Measurements from ENCODE around the gene NLRC3. TPM values are rescaled to one million over a fixed set of nuclear protein-coding genes. Genes with fewer than 3 reads are reported as not detected.

Gene NLRC3
- polyA plus RNA-seq, 1 experiment = not detected

DNA sequence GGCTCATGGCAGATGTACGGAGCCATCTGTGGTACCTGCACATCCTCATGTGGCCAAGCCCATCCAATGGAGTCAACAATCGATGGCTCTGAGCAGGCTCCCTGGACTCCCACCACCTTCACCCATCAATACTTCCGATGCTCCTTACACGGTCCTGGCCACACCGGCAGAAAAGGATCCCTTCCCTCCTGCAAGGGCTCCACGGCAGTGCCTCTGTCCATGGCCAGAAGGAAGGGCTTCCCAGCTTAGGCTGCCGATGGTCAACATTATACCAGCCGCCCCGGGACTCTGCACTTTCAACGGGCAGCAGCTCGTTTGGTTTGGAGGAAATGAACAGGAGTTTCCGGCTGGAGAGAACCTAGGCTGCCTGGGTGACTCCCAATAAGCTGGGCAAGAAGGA, 21.0 kb upstream of the NLRC3 start:
- ChIA-PET POLR2A (no interaction called here), CTCF (no interaction called here)
- Histone ChIP-seq H3K4me3 (ENCODE audit: low read depth, low read length) (no peak overlapping the region), H3K9me3 (ENCODE audit: control insufficient read depth, insufficient read depth, low read length) (peaks cover 14% of the 10 kb centered on the region), H3K27me3 (ENCODE audit: control insufficient read depth, insufficient read depth, low read length) (no peaks in the 10 kb centered on the region), H3K27ac (ENCODE audit: low read depth, low read length) (no peak overlapping the region)
- TF ChIP-seq, protein P1, sequence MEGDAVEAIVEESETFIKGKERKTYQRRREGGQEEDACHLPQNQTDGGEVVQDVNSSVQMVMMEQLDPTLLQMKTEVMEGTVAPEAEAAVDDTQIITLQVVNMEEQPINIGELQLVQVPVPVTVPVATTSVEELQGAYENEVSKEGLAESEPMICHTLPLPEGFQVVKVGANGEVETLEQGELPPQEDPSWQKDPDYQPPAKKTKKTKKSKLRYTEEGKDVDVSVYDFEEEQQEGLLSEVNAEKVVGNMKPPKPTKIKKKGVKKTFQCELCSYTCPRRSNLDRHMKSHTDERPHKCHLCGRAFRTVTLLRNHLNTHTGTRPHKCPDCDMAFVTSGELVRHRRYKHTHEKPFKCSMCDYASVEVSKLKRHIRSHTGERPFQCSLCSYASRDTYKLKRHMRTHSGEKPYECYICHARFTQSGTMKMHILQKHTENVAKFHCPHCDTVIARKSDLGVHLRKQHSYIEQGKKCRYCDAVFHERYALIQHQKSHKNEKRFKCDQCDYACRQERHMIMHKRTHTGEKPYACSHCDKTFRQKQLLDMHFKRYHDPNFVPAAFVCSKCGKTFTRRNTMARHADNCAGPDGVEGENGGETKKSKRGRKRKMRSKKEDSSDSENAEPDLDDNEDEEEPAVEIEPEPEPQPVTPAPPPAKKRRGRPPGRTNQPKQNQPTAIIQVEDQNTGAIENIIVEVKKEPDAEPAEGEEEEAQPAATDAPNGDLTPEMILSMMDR (IDR thresholded peaks at IDR 0.05; ENCODE audit: low read depth, low read length) = no peak
- DNase-seq (ENCODE audit: low read depth, low spot score) = no peak

DNA sequence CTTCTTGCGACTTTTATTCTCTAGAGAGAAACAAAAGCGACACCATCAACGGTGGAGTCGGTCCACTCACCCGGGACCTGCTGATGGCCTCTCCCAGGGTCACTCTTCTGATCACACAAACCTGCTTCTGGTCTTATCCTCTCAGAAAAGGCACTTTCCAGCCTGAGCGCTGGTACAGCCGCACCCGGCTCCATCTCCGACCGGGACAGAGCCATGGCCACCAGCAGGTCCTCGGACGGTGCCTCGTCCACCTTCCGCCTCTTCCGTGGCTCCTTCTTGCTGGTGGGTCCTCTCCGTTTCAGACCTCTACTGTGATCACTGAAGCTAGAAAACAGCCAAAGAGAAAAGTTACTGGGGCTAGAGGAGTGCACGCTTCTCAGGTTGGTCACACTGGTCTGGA, 20.5 kb upstream of the NLRC3 start:
- Histone ChIP-seq H3K9me3 (ENCODE audit: control insufficient read depth, insufficient read depth, low read length) (peaks cover 14% of the 10 kb centered on the region), H3K27ac (ENCODE audit: low read depth, low read length) (no peak overlapping the region), H3K4me3 (ENCODE audit: low read depth, low read length) (no peak overlapping the region), H3K27me3 (ENCODE audit: control insufficient read depth, insufficient read depth, low read length) (no peaks in the 10 kb centered on the region)
- no peak for DNase-seq (ENCODE audit: low read depth, low spot score)
- POLR2A ChIA-PET = no interaction called here
- TF ChIP-seq, protein P1 (IDR thresholded peaks at IDR 0.05; ENCODE audit: low read depth, low read length) = no peak
- CTCF ChIA-PET = no interaction called here

DNA sequence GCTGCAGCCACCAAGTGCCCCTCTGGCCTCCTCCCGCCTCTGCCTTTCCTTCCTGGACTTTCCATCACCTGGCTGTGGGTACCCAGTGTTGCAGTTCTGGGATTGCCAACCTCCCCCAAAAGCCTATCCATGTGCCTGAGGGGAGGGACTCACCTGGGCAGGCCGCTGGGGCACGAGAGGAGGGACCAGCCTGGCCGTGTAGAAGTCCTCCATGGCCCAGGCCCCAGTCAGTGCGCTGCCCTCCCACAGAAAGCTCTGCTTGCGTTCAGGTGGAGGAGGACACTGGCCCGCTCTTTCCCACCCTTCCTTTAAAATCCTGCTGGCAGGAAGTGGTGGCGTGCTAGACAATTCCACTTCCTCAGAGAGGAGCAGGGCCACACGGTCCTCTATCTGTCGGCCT, 20.0 kb upstream of the NLRC3 start:
- CTCF ChIA-PET = no interaction called here
- no peaks in the 10 kb centered on the region for H3K27me3 ChIP-seq (ENCODE audit: control insufficient read depth, insufficient read depth, low read length)
- no peak for DNase-seq (ENCODE audit: low read depth, low spot score)
- TF ChIP-seq, protein P1 (IDR thresholded peaks at IDR 0.05; ENCODE audit: low read depth, low read length) = no peak
- no peak overlapping the region for H3K4me3 ChIP-seq (ENCODE audit: low read depth, low read length)
- POLR2A ChIA-PET = no interaction called here
- H3K27ac ChIP-seq (ENCODE audit: low read depth, low read length) = no peak overlapping the region
- H3K9me3 ChIP-seq (ENCODE audit: control insufficient read depth, insufficient read depth, low read length) = peaks cover 14% of the 10 kb centered on the region

DNA sequence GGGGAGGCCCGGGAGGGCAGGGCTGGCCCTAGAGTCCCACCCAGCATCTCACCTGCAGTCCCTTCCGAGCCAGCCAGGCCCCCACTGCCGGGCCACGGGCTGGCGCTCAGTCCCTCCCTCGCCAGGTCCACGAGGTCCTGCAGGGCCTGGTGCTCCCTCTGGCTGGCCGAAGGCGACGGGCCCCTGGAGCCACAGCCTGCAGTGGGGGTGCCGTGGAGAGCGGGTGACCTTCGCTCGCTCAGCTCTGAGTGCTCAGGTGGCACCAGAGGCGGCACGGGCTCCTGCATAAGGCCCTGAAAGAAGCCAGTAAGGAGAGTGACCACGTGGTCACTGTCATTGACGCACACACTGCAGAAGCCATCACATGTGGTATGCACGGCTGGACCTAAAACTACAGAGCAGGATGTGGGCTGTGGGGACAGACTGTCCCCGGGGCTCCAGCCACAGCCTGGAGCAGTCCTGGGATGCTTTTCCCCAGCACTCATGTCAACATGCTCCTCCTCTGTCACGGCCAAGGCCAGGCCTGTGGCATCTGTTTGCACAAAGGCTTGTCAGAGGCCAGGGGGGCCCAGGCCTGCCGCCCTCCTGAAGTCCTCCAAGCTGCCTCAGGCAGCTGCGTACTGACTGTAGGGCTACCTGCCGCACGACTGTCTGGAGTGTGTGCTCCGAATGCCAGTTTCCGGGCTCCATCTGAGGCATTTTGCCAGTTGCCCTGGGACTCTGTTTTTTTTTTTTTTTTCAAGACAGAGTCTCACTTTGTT, 19.1 kb upstream of the NLRC3 start:
- no peak for DNase-seq (ENCODE audit: low read depth, low spot score)
- TF ChIP-seq, protein P1 (IDR thresholded peaks at IDR 0.05; ENCODE audit: low read depth, low read length) = no peak
- Histone ChIP-seq H3K27me3 (ENCODE audit: control insufficient read depth, insufficient read depth, low read length) (no peaks in the 10 kb centered on the region), H3K27ac (ENCODE audit: low read depth, low read length) (no peak overlapping the region), H3K4me3 (ENCODE audit: low read depth, low read length) (no peak overlapping the region), H3K9me3 (ENCODE audit: control insufficient read depth, insufficient read depth, low read length) (peaks cover 14% of the 10 kb centered on the region)
- ChIA-PET POLR2A (no interaction called here), CTCF (no interaction called here)

DNA sequence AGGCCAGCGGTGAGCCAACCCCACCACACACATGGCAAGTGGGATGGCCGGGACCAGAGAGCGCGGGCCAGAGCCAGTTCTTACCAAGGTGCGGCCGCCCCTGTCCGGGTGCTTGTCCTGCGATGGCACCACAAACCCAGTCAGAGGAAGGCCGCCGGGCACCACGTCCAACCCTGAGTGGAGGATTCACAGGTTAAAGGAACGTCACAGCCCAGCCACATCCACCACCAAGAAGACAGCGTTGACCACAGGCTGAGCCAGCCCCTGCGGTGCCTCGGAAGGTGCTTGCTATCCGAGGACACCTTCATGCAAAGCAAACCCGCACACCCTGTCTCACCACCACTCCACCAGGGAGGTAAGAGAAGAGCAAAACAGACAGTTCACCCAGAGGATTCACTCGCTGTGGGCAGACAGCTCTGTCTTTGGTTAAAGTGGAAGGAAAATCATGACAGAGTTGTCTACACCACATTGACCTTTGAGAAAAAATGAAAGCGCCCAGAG, 18.4 kb upstream of the NLRC3 start:
- CTCF ChIA-PET = no interaction called here

More for the DNA sequence above, 18.4 kb upstream of the NLRC3 start:
- Histone ChIP-seq H3K4me3 (ENCODE audit: low read depth, low read length) (no peak overlapping the region), H3K27me3 (ENCODE audit: control insufficient read depth, insufficient read depth, low read length) (no peaks in the 10 kb centered on the region), H3K27ac (ENCODE audit: low read depth, low read length) (no peak overlapping the region), H3K9me3 (ENCODE audit: control insufficient read depth, insufficient read depth, low read length) (peaks cover 11% of the 10 kb centered on the region)
- POLR2A ChIA-PET = no interaction called here
- TF ChIP-seq, protein P1 (IDR thresholded peaks at IDR 0.05; ENCODE audit: low read depth, low read length) = no peak
- no peak for DNase-seq (ENCODE audit: low read depth, low spot score)

Measured in AG04450 (cell line).